Epithelial cell of proximal tubule (primary cell): ENCODE measurements around the gene GNPTG. TPM values are rescaled to one million over a fixed set of nuclear protein-coding genes. Genes with fewer than 3 reads are reported as not detected.

Experiments
- DNase-seq: peaks from one replicate; pipeline ENCODE4 v3.0.0-alpha.2; 2011; ENCODE audit warnings: low read depth
- H3K4me3 ChIP-seq: 2 replicates; pipeline ENCODE4 v1.5.1; 2011; ENCODE audit warnings: low read depth, mild to moderate bottlenecking, low read length
- total RNA-seq: library from RNA; depleted of rRNA; stranded (reverse); fragments of >200 nt; gene quantifications from 2 replicates; pipeline ENCODE4 v1.2.3, GENCODE V29; 2015
- TF ChIP-seq, protein P1 (sequence below): conservative IDR thresholded peaks from 2 replicates; pipeline ENCODE4 v1.5.1; 2012; ENCODE audit warnings: low read depth, mild to moderate bottlenecking, low read length

GNPTG gene
- total RNA-seq, 1 donor from 2014 or later, result 63.9 TPM

DNA sequence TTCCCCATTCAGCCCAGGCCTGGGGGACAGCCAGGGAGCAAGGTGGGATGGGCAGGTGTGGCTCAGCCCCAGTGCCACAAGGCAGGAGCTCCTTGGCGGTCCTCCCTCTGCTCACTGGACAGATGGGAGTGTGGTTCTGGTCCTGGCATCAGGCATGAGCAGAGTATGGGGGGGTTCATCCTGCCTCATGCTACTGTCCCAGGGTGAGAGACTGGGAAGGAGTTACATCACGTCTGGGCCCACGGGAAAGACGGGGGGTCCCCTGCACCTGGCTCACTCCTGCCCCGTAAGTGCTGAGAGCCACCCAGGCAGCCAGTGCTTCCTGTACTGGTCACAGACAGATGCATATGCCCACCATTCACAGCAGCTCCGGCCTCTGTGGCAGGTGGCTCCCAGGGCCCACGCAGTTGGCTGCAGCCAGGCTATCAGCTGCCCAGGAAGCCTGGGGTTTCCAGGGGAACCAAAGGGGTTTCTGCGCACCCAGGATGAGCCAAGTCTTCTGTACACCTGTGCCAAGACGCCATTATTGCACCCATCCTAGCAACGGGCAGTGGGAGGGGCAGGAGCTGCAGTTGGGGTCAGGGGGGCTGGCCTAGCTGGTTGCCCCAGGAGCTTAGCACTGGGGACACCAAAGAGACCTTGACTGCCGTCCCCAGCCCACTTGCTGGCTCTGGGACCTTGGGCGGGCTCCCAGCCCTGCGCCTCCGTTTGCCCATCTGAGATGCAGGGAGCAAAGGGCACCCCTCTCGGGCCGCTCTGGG is 16.3 kb upstream of the GNPTG start:
- no peak for DNase-seq
- TF ChIP-seq, protein P1, sequence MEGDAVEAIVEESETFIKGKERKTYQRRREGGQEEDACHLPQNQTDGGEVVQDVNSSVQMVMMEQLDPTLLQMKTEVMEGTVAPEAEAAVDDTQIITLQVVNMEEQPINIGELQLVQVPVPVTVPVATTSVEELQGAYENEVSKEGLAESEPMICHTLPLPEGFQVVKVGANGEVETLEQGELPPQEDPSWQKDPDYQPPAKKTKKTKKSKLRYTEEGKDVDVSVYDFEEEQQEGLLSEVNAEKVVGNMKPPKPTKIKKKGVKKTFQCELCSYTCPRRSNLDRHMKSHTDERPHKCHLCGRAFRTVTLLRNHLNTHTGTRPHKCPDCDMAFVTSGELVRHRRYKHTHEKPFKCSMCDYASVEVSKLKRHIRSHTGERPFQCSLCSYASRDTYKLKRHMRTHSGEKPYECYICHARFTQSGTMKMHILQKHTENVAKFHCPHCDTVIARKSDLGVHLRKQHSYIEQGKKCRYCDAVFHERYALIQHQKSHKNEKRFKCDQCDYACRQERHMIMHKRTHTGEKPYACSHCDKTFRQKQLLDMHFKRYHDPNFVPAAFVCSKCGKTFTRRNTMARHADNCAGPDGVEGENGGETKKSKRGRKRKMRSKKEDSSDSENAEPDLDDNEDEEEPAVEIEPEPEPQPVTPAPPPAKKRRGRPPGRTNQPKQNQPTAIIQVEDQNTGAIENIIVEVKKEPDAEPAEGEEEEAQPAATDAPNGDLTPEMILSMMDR, result no peak

DNA sequence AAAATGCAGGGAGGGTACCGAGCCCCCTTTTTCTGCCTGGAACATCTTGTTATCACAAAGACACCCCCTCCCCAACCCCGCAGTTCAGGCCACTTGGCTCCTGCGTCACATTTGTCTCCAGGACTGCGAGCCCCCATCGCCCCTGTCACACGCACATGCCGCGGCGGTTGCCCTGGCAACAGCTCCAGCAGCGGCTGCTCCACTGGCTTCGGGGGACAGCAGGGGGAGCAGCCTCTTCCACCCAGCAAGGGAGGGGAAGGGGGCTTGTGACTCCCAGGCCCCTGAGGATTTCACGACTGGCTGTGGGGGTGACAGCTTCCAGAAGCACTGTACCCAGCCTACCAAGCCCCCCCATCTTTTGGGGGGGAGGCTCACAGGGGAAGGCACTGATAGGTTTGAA is 15.7 kb upstream of the GNPTG start:
- TF ChIP-seq, protein P1, result no peak
- no peak for DNase-seq

More for the DNA sequence above, 16.3 kb upstream of the GNPTG start:
- H3K4me3 ChIP-seq, result no peak overlapping the region

DNA sequence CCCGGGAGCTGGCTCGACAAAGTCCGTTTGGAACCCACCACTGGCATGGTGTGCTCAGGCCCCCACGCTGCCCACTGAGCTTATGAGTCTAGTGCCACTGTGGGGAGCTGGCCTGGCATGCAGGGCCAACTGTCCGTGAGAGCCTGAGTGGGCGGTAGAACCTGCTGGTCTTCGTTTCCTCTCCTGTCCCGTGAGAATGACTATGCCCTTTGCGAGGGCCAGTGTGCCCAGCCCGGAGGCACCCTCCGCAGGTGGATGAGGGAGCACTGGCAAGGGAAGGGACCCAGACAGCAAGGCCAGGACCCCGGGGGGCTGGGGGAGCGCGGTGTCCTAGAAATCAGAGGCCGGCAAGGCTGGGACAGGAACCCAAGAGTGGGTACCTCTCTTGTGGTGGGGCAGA is 15.1 kb upstream of the GNPTG start:
- no peak for DNase-seq
- H3K4me3 ChIP-seq, result no peak overlapping the region
- TF ChIP-seq, protein P1, result no peak

More for the DNA sequence above, 15.7 kb upstream of the GNPTG start:
- H3K4me3 ChIP-seq, result no peak overlapping the region

DNA sequence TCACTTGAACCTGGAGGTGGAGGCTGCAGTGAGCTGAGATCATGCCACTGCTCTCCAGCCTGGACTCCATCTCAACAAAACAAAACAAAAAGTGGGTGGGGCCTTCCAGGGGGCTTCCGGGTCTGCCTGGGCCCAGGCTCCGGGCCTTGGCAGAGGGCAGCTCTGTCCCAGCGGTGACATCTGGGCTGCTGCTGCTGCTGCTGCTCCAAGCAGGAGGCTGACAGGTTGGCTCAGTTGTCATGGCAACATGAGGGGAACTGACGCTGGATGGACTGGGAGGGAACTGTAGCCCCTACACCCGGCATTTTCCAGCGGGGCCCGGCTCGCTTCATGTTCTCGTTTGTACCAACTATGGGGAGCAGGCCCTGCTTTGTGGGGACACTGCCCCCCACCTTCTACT is 14.2 kb upstream of the GNPTG start:
- no peak overlapping the region for H3K4me3 ChIP-seq
- no peak for DNase-seq
- TF ChIP-seq, protein P1, result no peak

DNA sequence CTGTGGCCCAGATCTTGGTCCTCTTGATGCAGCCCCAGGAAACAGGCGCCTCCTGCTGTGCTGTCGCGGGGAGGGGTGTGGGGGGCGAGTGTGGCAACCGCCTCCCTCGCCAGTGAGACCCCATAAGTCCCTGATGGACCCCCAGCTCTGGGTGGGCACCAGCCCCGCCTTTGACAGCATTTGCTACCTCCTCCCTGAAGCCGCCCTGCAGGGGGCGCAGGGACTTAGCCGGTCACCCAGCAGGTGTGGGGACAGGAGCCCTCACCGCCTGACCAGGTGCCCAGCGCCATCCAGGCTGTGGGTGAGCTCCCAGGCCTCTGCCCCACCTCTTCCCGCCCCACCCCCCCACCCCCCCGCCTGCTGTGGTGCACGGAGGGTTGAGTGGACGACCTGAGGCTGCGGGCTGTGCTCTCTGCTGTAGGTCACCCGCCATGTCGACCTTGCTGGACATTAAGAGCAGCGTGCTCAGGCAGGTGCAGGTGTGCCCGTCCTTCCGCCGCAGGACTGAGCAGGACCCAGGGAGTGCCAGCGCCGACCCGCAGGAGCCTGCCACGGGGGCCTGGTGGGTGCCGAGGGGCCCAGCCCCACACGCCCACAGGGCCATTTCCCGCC is 13.5 kb upstream of the GNPTG start:
- H3K4me3 ChIP-seq, result no peak overlapping the region
- TF ChIP-seq, protein P1, result peak; percentile 61
- no peak for DNase-seq

DNA sequence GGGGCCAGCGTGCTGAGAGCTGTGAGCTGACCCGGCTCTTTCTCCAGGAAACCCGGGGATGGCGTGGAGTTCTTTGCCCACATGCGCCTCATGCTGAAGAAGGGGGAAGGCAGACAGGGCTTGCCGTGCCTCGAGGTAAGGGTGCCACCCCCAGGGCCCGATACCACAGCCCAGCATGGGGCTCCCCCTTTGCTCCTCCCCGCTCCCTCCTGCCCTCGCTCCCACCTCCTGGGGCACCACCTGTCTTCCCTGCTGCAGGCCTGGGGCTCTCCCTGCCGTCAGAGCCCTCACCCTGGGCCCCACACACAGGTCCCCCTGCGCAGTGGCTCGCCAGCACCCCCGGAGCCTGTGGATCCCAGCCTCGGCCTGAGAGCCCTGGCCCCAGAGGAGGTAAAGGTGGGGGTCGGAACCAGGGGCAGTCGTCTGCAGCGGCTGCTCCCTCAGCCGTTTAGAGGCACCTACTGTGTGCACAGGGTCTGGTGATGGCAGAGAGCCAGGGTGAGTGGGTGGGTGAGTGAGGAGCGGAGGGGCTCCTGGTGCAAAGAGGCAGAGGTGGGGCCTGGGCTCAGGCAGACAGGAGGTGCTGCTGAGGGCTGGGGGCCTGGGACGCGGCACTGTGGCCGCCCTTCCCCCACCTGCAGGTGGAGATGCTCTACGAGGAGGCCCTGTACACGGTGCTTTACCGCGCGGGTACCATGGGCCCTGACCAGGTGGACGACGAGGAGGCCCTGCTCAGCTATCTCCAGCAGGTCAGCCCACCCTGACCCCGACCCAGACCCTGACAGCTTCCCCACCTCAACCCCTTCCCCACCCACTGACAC is 12.7 kb upstream of the GNPTG start:
- DNase-seq, result no peak
- no peak overlapping the region for H3K4me3 ChIP-seq
- TF ChIP-seq, protein P1, result no peak
